Activated CD8-positive, alpha-beta memory T cell treated with anti-CD3 and anti-CD28 coated beads for 24 hours (primary cell): ENCODE measurements around the gene SZT2.

ENCODE experiments used
- DNase-seq: peaks from one replicate; pipeline ENCODE4 v3.0.0-alpha.2; 2020

Gene SZT2

GRCh38 chr1:43389326-43390313 is at the start of gene SZT2, which contains the start of gene MED8:
SZT2 (plus strand) TSS chr1:43389899; CDS start chr1:43389969, 70 bp downstream.
MED8 (minus strand) TSS chr1:43389800; CDS start chr1:43389764, 36 bp downstream.
- peak; percentile 97 for DNase-seq

GRCh38 chr1:43340559-43340958 is 49.1 kb upstream of the SZT2 start:
- no peak for DNase-seq

DNA sequence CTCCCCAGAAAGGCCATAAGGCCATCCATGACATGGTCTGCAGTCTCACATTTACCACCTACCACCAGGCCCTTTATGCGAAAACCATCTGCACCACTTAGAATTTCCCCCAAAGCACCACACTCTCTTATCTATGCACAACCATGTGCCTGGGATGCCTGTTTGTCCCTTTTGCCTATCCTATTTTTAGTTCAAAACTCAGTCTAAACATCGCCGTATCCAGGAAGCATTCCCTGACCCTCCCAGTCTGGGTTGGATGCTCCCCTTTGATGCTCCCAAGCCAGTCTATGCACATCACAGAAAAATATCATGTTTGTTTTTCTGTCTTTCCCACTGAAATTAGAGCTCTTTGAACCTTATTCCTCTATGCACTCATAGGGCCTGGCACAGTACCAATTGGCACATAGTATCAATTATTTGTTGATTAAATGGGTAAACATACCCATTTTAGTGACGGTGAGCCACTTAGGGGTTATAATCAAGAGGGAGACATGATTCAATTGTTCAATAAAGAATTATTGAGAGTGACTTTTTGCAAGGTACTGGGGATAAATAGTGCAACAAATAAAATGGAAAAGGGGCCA is 45.3 kb upstream of the SZT2 start:
- DNase-seq, result no peak

DNA sequence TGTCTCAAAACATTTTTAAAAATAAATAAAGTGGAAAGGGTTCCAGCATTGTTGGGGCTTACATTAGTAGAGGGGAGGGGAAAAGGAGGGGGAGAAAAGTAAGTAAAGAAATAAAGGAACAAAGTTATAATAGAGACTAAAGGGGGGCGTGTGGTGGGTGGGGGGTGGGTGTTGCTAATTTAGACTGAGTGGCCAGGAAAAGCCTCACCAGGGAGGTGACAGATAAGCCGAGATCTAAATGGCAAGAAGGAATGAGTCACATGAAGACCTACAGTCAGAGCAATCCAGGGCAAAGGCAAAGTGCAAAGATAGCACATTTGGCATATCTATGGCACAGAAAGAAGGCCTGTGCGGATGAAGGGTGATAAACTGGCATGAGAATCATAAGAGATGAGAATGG is 44.6 kb upstream of the SZT2 start:
- no peak for DNase-seq

GRCh38 chr1:43346636-43347035 is 43.1 kb upstream of the SZT2 start:
- DNase-seq, result no peak

DNA sequence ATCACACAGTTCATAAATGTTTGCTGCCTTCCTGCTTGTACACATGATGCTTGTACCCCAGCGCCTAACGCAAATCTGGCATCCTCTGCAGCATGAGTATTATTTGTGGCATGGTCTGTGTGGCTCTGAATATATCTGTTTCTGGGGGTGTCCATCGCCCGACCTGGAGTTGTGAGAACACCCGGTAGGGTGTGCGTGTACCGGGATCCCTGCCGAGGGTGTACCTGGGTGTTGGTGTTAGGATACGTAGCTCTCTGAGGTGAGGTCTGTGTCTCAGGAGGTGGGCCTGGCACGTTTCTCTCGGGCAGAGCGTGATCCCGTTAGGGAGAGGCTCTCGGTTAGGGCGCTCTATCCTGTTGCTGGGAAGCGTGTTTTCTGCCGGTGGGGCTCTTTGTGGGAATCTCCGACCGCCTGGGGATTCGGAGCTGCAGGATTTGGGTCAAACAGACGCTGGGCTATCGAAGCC is 41.3 kb upstream of the SZT2 start:
- DNase-seq, result no peak

DNA sequence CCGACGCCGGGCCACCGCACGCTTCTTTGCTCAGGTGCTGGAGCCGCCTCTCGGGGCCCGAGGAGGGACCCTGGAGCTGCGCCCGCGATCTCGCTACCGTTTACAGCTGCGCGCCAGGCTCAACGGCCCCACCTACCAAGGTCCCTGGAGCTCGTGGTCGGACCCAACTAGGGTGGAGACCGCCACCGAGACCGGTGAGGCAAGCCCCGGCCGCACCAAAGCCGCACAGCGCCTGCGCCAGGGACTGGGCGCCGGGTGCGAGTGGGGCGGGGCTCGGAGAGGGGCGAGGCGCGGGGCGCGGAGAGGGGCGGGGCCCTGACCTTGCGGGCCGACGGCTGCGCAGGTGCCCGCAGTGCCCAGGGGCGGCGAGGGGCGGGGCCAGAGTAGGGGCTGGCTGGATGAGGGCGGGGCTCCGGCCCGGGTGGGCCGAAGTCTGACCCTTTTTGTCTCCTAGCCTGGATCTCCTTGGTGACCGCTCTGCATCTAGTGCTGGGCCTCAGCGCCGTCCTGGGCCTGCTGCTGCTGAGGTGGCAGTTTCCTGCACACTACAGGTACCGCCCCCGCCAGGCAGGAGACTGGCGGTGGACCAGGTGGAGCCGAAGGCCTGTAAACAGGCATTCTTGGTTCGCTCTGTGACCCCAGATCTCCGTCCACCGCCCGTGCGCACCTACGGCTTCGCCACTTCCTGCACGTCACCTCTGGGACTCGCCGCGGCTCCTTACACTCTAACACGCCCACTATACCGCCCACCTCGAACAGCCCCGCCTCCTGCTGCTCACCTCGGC is 40.7 kb upstream of the SZT2 start:
- DNase-seq, result peak; percentile 78

DNA sequence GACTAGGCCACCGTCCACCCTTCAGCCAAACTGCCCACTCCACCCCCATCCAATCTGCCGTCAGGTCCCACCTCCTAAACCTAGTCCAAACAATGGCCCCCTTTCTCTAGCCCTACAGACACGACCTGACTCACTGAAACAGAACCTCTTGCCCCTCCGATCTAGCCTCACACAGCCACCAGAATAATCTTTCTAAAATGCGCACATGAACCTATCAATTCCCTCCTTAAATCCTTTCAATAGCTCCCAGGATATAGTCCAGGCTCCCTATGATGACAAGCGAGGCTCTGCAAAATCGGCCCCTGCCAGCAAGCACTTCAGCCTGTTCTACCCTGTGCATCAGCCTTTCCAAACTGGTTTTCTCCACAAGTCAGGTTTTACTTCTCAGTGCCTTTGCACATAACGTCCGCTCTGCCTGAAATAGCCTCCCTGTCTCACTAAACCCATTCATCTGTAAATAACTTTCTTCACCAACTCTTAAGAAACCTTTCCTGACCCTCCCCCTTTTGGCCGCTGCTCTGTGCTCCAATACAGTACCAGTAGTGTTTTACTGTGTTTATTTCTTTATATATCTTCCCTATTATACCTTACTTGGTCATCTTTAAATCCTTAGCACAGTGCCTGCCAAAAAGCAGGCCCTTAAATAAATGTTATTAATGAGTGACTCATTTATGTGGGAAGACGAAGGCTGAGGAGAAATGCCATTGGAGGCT is 39.9 kb upstream of the SZT2 start:
- no peak for DNase-seq

- no peak for DNase-seq
Measured at GRCh38 chr1:43350976-43351375, 38.7 kb upstream of the SZT2 start.

- DNase-seq, result no peak
Measured at GRCh38 chr1:43351421-43352350, 38.0 kb upstream of the SZT2 start.

DNA sequence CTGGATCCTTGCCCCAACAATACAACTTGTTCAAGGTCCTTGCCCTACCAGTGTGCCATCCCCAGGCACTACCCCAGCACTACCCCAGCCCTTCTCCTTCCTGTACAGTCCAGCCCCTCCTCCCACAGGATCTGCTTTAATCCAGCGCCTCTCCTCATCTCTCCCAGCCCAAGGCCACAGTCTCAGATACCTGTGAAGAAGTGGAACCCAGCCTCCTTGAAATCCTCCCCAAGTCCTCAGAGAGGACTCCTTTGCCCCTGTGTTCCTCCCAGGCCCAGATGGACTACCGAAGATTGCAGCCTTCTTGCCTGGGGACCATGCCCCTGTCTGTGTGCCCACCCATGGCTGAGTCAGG is 37.4 kb upstream of the SZT2 start:
- no peak for DNase-seq

- DNase-seq, result no peak
Measured at GRCh38 chr1:43352881-43353280, 36.8 kb upstream of the SZT2 start.

GRCh38 chr1:43354471-43354870 is 35.2 kb upstream of the SZT2 start:
- DNase-seq, result no peak

GRCh38 chr1:43354936-43355335 is 34.8 kb upstream of the SZT2 start:
- no peak for DNase-seq

- no peak for DNase-seq
Measured at GRCh38 chr1:43357251-43357650, 32.4 kb upstream of the SZT2 start.

GRCh38 chr1:43358121-43358745 is 31.5 kb upstream of the SZT2 start:
- no peak for DNase-seq

DNA sequence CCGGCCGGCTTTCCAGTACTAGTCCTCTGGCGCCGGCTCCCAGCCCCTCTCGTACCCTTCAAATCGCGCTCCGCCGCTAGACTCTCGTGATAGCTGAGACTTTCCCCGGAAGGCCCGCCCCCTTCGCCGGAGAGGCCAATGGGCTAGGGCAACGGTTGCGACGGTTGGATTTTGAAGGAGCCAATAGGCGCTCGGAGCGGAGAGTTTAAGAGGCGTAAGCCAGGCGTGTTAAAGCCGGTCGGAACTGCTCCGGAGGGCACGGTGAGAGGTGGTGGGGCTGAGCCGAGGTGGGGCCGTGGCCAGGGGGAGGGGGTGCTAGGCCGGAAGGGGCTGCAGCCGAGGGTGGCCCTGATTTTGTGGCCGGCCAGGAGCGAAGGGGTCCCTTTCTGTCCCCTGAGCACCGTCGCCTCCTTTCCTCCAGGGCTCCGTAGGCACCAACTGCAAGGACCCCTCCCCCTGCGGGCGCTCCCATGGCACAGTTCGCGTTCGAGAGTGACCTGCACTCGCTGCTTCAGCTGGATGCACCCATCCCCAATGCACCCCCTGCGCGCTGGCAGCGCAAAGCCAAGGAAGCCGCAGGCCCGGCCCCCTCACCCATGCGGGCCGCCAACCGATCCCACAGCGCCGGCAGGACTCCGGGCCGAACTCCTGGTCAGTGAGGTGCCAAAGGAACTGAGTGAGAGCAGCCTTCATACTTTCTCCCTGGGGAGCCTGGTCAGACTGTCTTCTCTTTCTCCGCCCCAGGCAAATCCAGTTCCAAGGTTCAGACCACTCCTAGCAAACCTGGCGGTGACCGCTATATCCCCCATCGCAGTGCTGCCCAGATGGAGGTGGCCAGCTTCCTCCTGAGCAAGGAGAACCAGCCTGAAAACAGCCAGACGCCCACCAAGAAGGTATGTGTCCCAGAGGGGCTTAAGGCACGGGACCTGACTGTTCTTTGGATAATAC is 30.7 kb upstream of the SZT2 start, which contains the start of gene CDC20:
TSS of gene CDC20 (plus strand) at position 236 of the 948 bp plus-strand sequence. CDS start at position 471, 235 bp downstream.
- peak; percentile 99 for DNase-seq

DNA sequence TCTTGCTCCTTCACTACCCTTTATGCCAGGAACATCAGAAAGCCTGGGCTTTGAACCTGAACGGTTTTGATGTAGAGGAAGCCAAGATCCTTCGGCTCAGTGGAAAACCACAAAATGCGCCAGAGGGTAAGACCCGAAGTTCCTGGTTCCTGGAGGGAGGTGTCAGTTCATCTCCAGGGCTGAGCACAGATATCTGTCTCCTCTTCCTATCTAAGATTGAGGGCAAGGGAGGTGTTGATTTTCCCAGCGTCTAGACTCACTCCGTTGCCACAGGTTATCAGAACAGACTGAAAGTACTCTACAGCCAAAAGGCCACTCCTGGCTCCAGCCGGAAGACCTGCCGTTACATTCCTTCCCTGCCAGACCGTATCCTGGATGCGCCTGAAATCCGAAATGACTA is 30.0 kb upstream of the SZT2 start:
- DNase-seq, result no peak

GRCh38 chr1:43360616-43361015 is 29.1 kb upstream of the SZT2 start:
- no peak for DNase-seq
